IMR-90 (cell line): ENCODE results near the gene QSOX2. TPM values are rescaled to one million over a fixed set of nuclear protein-coding genes. Genes with fewer than 3 reads are reported as not detected.

Experiments used
- ATAC-seq: fragments of 200-7000 bp; cut with Tn5 transposase; 2 replicates; pipeline ENCODE4 v1.9.1; 2020; ENCODE audit warnings: low read depth, mild to moderate bottlenecking, moderate library complexity
- BruUV-seq: library from RNA; stranded (reverse); fragments of 400-500 nt; replicated peaks from 2 replicates; lab custom pipeline; 2021; lab: Mats Ljungman, UMichigan
- CTCF ChIA-PET: fragments of 300-600 bp; formaldehyde crosslinking; extraction: SDS; loops from one replicate; lab custom pipeline; 2021; ENCODE audit warnings: antibody characterized with exemption; lab: Yijun Ruan, JAX
- POLR2A ChIA-PET: fragments of 300-600 bp; sonication (Branson Sonifier 250); formaldehyde crosslinking; loops from one replicate; lab custom pipeline; 2022; ENCODE audit warnings: antibody characterized with exemption; ENCODE audit not compliant: unreplicated experiment; lab: Charles Lee
- DNase-seq: peaks from one replicate; pipeline ENCODE4 v3.0.0; 2013
- H2AFZ ChIP-seq: replicated peaks from 2 replicates; pipeline ENCODE3; 2013; ENCODE audit warnings: low read length, mild to moderate bottlenecking; ENCODE audit not compliant: poor library complexity
- H2AK5ac ChIP-seq: 2 replicates; pipeline ENCODE4 v1.6.1; 2013; ENCODE audit warnings: low read depth, low read length, inconsistent platforms
- H2AK9ac ChIP-seq: replicated peaks from 2 replicates; pipeline ENCODE3; 2013; ENCODE audit warnings: mild to moderate bottlenecking, low read depth, low read length, moderate library complexity; ENCODE audit not compliant: poor library complexity
- H2BK120ac ChIP-seq: 2 replicates; pipeline ENCODE4 v1.6.1; 2013; ENCODE audit warnings: low read depth, low read length, inconsistent platforms
- H2BK15ac ChIP-seq: 3 replicates; pipeline ENCODE4 v1.6.1; 2013; ENCODE audit warnings: low read depth, low read length, inconsistent platforms
- H2BK20ac ChIP-seq: 2 replicates; pipeline ENCODE4 v1.6.1; 2013; ENCODE audit warnings: low read depth, mild to moderate bottlenecking, inconsistent platforms, low read length, moderate library complexity
- H2BK5ac ChIP-seq: 2 replicates; pipeline ENCODE4 v1.6.1; 2013; ENCODE audit warnings: mild to moderate bottlenecking, low read depth, low read length, inconsistent platforms; ENCODE audit not compliant: poor library complexity, severe bottlenecking
- H3K14ac ChIP-seq: replicated peaks from 2 replicates; pipeline ENCODE4 v1.6.1; 2013; ENCODE audit warnings: low read depth, low read length, inconsistent platforms
- H3K18ac ChIP-seq: 2 replicates; pipeline ENCODE4 v1.6.1; 2013; ENCODE audit warnings: low read depth, low read length, control low read depth
- H3K23ac ChIP-seq: 2 replicates; pipeline ENCODE4 v1.6.1; 2013; ENCODE audit warnings: low read depth, low read length, inconsistent platforms
- H3K27ac ChIP-seq: 2 replicates; pipeline ENCODE4 v1.5.1; 2013; ENCODE audit warnings: mild to moderate bottlenecking, control low read depth, low read length; ENCODE audit not compliant: insufficient read depth
- H3K27me3 ChIP-seq: 2 replicates; pipeline ENCODE4 v1.6.1; 2013; ENCODE audit warnings: low read length; ENCODE audit not compliant: control insufficient read depth, insufficient read depth
- H3K36me3 ChIP-seq: 2 replicates; pipeline ENCODE4 v1.6.1; 2013; ENCODE audit warnings: low read length, mixed read lengths; ENCODE audit not compliant: control insufficient read depth, insufficient read depth
- H3K4ac ChIP-seq: 2 replicates; pipeline ENCODE4 v1.6.1; 2013; ENCODE audit warnings: low read depth, low read length, inconsistent platforms
- H3K4me1 ChIP-seq: 2 replicates; pipeline ENCODE4 v1.6.1; 2013; ENCODE audit warnings: low read length, mixed read lengths; ENCODE audit not compliant: control insufficient read depth, insufficient read depth
- H3K4me2 ChIP-seq: 2 replicates; pipeline ENCODE4 v1.6.1; 2013; ENCODE audit warnings: low read depth, mild to moderate bottlenecking, control low read depth, low read length, moderate library complexity
- H3K4me3 ChIP-seq: 2 replicates; pipeline ENCODE4 v1.5.1; 2013; ENCODE audit warnings: low read depth, mild to moderate bottlenecking, control low read depth, low read length, moderate library complexity; ENCODE audit not compliant: insufficient read depth
- H3K56ac ChIP-seq: 2 replicates; pipeline ENCODE4 v1.6.1; 2013; ENCODE audit warnings: low read length, inconsistent platforms; ENCODE audit not compliant: insufficient read depth; ENCODE audit errors: extremely low read depth
- H3K79me1 ChIP-seq, 2 experiments: 2 replicates each; pipeline ENCODE4 v1.6.1; 2013; ENCODE audit warnings: low read length in 2 of 2, inconsistent platforms in 1 of 2, low read depth in 1 of 2
- H3K9ac ChIP-seq: 2 replicates; pipeline ENCODE4 v1.6.1; 2013; ENCODE audit warnings: low read depth, low read length, control low read depth
- H3K9me1 ChIP-seq: 2 replicates; pipeline ENCODE4 v1.6.1; 2013; ENCODE audit warnings: low read length, inconsistent platforms; ENCODE audit not compliant: insufficient read depth
- H3K9me3 ChIP-seq: 2 replicates; pipeline ENCODE4 v1.6.1; 2013; ENCODE audit warnings: low read length; ENCODE audit not compliant: control insufficient read depth, insufficient read depth
- H4K20me1 ChIP-seq: 2 replicates; pipeline ENCODE4 v1.6.1; 2013; ENCODE audit warnings: low read length, inconsistent platforms; ENCODE audit not compliant: insufficient read depth
- H4K5ac ChIP-seq: 2 replicates; pipeline ENCODE4 v1.6.1; 2013; ENCODE audit warnings: mild to moderate bottlenecking, low read depth, low read length, control low read depth
- H4K8ac ChIP-seq, 2 experiments: 2 replicates each; pipeline ENCODE4 v1.6.1; 2013; ENCODE audit warnings: low read depth in 2 of 2, low read length in 2 of 2, control low read depth in 1 of 2, inconsistent platforms in 1 of 2
- H4K91ac ChIP-seq: 2 replicates; pipeline ENCODE4 v1.6.1; 2013; ENCODE audit warnings: low read depth, low read length, inconsistent platforms; ENCODE audit not compliant: insufficient read depth
- CHD1 ChIP-seq: IDR thresholded peaks from 2 replicates; pipeline ENCODE4 v1.6.1; 2012; ENCODE audit warnings: low read depth, low read length, improper control_type of control experiment
- FOS ChIP-seq: fragments of 150-350 bp; IDR thresholded peaks from 2 replicates; pipeline ENCODE4 v1.6.1; 2016; ENCODE audit warnings: low read depth, low read length
- MAFK ChIP-seq: IDR thresholded peaks from 2 replicates; pipeline ENCODE4 v1.6.1; 2012; ENCODE audit warnings: low read depth, low read length, improper control_type of control experiment
- MXI1 ChIP-seq: IDR thresholded peaks from 2 replicates; pipeline ENCODE4 v1.6.1; 2012; ENCODE audit warnings: low read depth, mild to moderate bottlenecking, low read length, moderate library complexity, borderline replicate concordance
- NFE2L2 ChIP-seq: fragments of 150-350 bp; IDR thresholded peaks from 2 replicates; pipeline ENCODE4 v1.6.1; 2016; ENCODE audit warnings: low read depth, mild to moderate bottlenecking, low read length
- POLR2A ChIP-seq: IDR thresholded peaks from 2 replicates; pipeline ENCODE4 v1.6.1; 2012; ENCODE audit warnings: mild to moderate bottlenecking, low read depth, low read length
- RCOR1 ChIP-seq: IDR thresholded peaks from 2 replicates; pipeline ENCODE4 v1.6.1; 2012; ENCODE audit warnings: mild to moderate bottlenecking, low read length, improper control_type of control experiment; ENCODE audit not compliant: insufficient replicate concordance
- SMC3 ChIP-seq: fragments of 150-350 bp; IDR thresholded peaks from 2 replicates; pipeline ENCODE4 v1.6.1; 2016; ENCODE audit warnings: low read depth, mild to moderate bottlenecking, antibody characterized with exemption, low read length, moderate library complexity
- USF2 ChIP-seq: fragments of 150-350 bp; IDR thresholded peaks from 2 replicates; pipeline ENCODE4 v1.6.1; 2017; ENCODE audit warnings: mild to moderate bottlenecking, antibody characterized with exemption, low read length, low read depth
- WGBS, 2 experiments: methylation state at CpG; one replicate each; pipeline versions ENCODE4 v1.1.5 to v1.1.7; 2013; ENCODE audit warnings: missing lambda C conversion rate in 2 of 2; ENCODE audit not compliant: insufficient read length in 1 of 2; ENCODE audit errors: extremely low coverage in 2 of 2; 5-methylcytosine and 5-hydroxymethylcytosine counted together
- dilution Hi-C: fragments of 300-500 bp; cut with HindIII; formaldehyde crosslinking; loops from one replicate; pipeline ENCODE4 v1.14.3; 2018; ENCODE audit warnings: low sequenced_read_pairs; ENCODE audit not compliant: unreplicated experiment
- in situ Hi-C: fragments of 300-500 bp; cut with MboI; formaldehyde crosslinking; loops from 3 replicates; pipeline ENCODE4 v1.14.3; 2019; ENCODE audit warnings: low sequenced_read_pairs, inconsistent platforms, mixed read lengths
- intact Hi-C: fragments of 100-400 bp; cut with micrococcal nuclease; formaldehyde crosslinking; loops from 2 replicates; pipeline ENCODE4 v1.10.0; 2022
- polyA plus RNA-seq, 3 experiments: library from polyadenylated mRNA; depleted of rRNA; stranded (reverse); fragments of >200 nt; gene quantifications; 2 replicates each; pipeline ENCODE4 v1.2.3, GENCODE V29; 2012; ENCODE audit warnings: low replicate concordance in 1 of 3
- total RNA-seq: library from RNA; depleted of rRNA; stranded (reverse); fragments of >200 nt; gene quantifications from 2 replicates; pipeline ENCODE4 v1.2.3, GENCODE V29; 2012
- TF ChIP-seq, protein P1 (sequence below): fragments of 150-350 bp; IDR thresholded peaks from 2 replicates; pipeline ENCODE4 v1.6.1; 2016; ENCODE audit warnings: low read depth, mild to moderate bottlenecking, low read length, moderate library complexity, borderline replicate concordance

The QSOX2 gene
- total and polyA plus RNA-seq, 2 of the 4 experiments (the other 2 are of a cell fraction), result 5.9 to 12.9 TPM

DNA sequence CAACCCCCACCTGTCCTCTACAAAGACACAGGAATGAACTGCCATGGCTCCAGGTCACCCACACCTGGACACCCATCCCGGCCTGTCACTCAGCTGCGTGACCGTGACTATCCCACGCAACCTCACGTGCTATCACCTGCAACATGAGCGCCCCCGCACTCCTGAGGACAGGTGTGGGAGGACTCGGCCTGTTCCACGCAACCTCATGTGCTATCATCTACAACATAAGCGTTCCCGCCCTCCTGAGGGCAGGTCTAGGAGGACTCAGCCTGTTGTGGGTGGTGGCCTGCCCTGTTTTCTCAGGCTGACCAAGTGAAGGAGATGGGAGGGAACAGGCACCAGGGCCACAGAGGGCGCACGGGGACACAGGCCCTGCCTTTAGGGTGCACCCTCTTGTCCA, 4.1 kb downstream of the QSOX2 start:
- in situ Hi-C loops, result no loop called here
- Histone ChIP-seq H3K4me2 (no peak overlapping the region), H3K56ac (no peak overlapping the region), H3K4me1 (peaks cover 3% of the 10 kb centered on the region; the same call in 1 of the 2 replicates), H2AK9ac (no peak overlapping the region), H3K14ac (no peak overlapping the region), H3K4ac (no peak overlapping the region), H4K91ac (no peak overlapping the region), H4K8ac (no peak overlapping the region), H3K23ac (no peak overlapping the region), H4K5ac (no peak overlapping the region), H2BK20ac (no peak overlapping the region), H4K20me1 (peaks cover 42% of the 10 kb centered on the region), H3K27me3 (no peaks in the 10 kb centered on the region), H2BK5ac (no peak overlapping the region), H2BK120ac (no peak overlapping the region), H3K18ac (no peak overlapping the region), H3K36me3 (no peaks in the 10 kb centered on the region), H3K4me3 (no peak overlapping the region), H3K9me1 (peaks cover 11% of the 10 kb centered on the region), H3K27ac (no peak overlapping the region), H3K79me1 (peaks cover 22 to 59% of the 10 kb centered on the region in 2 experiments), H2AFZ (peak overlapping the region; percentile 14), H2BK15ac (no peak overlapping the region), H3K9ac (no peak overlapping the region), H2AK5ac (no peak overlapping the region), H3K9me3 (no peaks in the 10 kb centered on the region)
- intact Hi-C loops, result no loop called here
- no TSS peak for BruUV-seq
- WGBS, 2 experiments, result 90% methylated on average over 4 of the region's 13 CpGs; no CpG with 5 or more reads in 1 of the 2 experiments
- DNase-seq, result no peak
- ChIA-PET CTCF (no interaction called here), POLR2A (no interaction called here)
- TF ChIP-seq MAFK (no peak), MXI1 (no peak), USF2 (no peak), POLR2A (no peak), RCOR1 (no peak), FOS (no peak), CHD1 (no peak), NFE2L2 (no peak), SMC3 (no peak)
- TF ChIP-seq, protein P1, sequence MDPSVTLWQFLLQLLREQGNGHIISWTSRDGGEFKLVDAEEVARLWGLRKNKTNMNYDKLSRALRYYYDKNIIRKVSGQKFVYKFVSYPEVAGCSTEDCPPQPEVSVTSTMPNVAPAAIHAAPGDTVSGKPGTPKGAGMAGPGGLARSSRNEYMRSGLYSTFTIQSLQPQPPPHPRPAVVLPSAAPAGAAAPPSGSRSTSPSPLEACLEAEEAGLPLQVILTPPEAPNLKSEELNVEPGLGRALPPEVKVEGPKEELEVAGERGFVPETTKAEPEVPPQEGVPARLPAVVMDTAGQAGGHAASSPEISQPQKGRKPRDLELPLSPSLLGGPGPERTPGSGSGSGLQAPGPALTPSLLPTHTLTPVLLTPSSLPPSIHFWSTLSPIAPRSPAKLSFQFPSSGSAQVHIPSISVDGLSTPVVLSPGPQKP, result no peak
- ATAC-seq, result no peak
- dilution Hi-C loops, result no loop called here
